NB4 (cell line): Measurements from ENCODE around the gene VILL.

Experiments
- CTCF ChIP-seq: IDR thresholded peaks from one replicate; pipeline ENCODE4 v1.5.1; 2012; ENCODE audit warnings: low read depth, low read length
- POLR2A ChIP-seq: IDR thresholded peaks from 2 replicates; pipeline ENCODE4 v1.6.1; 2011; ENCODE audit warnings: mild to moderate bottlenecking; ENCODE audit not compliant: insufficient read length; ENCODE audit errors: extremely low read depth
- TF ChIP-seq, protein P1 (sequence below): IDR thresholded peaks from 2 replicates; pipeline ENCODE4 v1.6.1; 2011; ENCODE audit warnings: low read depth, low read length

- TF ChIP-seq CTCF (no peak), POLR2A (no peak)
- TF ChIP-seq, protein P1, sequence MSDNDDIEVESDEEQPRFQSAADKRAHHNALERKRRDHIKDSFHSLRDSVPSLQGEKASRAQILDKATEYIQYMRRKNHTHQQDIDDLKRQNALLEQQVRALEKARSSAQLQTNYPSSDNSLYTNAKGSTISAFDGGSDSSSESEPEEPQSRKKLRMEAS, result no peak
Measured at GRCh38 chr3:37968813-37969595, 21.6 kb upstream of the VILL start.
